ENCODE data around the gene HMGB1.
"Not testable (repeated sequence)": the region's sequence is repeated elsewhere in the genome, so short reads cannot be mapped to it uniquely, and the experiment has no call there.

The HMGB1 gene

GRCh38 chr13:30473675-30474074, 7.9 kb upstream of the HMGB1 start:
- in situ Hi-C loops (cut with MboI; ENCODE audit: low pct_unique_long_range_greater_than_20kb, low sequenced_read_pairs): no loop called here
- DNase-seq: no peak

GRCh38 chr13:30466841-30467252, 1.1 kb upstream of the HMGB1 start:
- DNase-seq: peak; percentile 82

GRCh38 chr13:30466358-30466714, 600 bp upstream of the HMGB1 start:
- no peak for DNase-seq
- in situ Hi-C loops (cut with MboI; ENCODE audit: low pct_unique_long_range_greater_than_20kb, low sequenced_read_pairs): no loop called here

More at GRCh38 chr13:30466841-30467252, 1.1 kb upstream of the HMGB1 start:
- in situ Hi-C loops (cut with MboI; ENCODE audit: low pct_unique_long_range_greater_than_20kb, low sequenced_read_pairs): no loop called here

GRCh38 chr13:30465343-30465592, 468 bp downstream of the HMGB1 start:
- in situ Hi-C loops (cut with MboI; ENCODE audit: low pct_unique_long_range_greater_than_20kb, low sequenced_read_pairs): no loop called here

GRCh38 chr13:30464496-30465342, 1.0 kb downstream of the HMGB1 start:
- DNase-seq: peak; percentile 80
- in situ Hi-C loops (cut with MboI; ENCODE audit: low pct_unique_long_range_greater_than_20kb, low sequenced_read_pairs): no loop called here

More at GRCh38 chr13:30465343-30465592, 468 bp downstream of the HMGB1 start:
- DNase-seq: no peak

GRCh38 chr13:30463787-30464495, 1.8 kb downstream of the HMGB1 start:
- in situ Hi-C loops (cut with MboI; ENCODE audit: low pct_unique_long_range_greater_than_20kb, low sequenced_read_pairs): no loop called here
- peak; percentile 66 for DNase-seq

- in situ Hi-C loops (cut with MboI; ENCODE audit: low pct_unique_long_range_greater_than_20kb, low sequenced_read_pairs); DNase-seq: not testable (repeated sequence)
Observed at GRCh38 chr13:30461279-30462066, 4.3 kb downstream of the HMGB1 start.

- DNase-seq: no peak
- in situ Hi-C loops (cut with MboI; ENCODE audit: low pct_unique_long_range_greater_than_20kb, low sequenced_read_pairs): no loop called here
Observed at GRCh38 chr13:30457306-30457891, 8.3 kb downstream of the HMGB1 start.

- no peak for DNase-seq
- in situ Hi-C loops (cut with MboI; ENCODE audit: low pct_unique_long_range_greater_than_20kb, low sequenced_read_pairs): no loop called here
Observed at GRCh38 chr13:30456290-30456689, 9.4 kb downstream of the HMGB1 start.

GRCh38 chr13:30454991-30455390, 10.7 kb downstream of the HMGB1 start:
- DNase-seq: no peak
- in situ Hi-C loops (cut with MboI; ENCODE audit: low pct_unique_long_range_greater_than_20kb, low sequenced_read_pairs): no loop called here

- peak; percentile 71 for DNase-seq
- in situ Hi-C loops (cut with MboI; ENCODE audit: low pct_unique_long_range_greater_than_20kb, low sequenced_read_pairs): no loop called here
Observed at GRCh38 chr13:30453727-30454126, 12.0 kb downstream of the HMGB1 start.

GRCh38 chr13:30451476-30451875, 14.3 kb downstream of the HMGB1 start:
- DNase-seq; in situ Hi-C loops (cut with MboI; ENCODE audit: low pct_unique_long_range_greater_than_20kb, low sequenced_read_pairs): not testable (repeated sequence)

GRCh38 chr13:30450066-30450465, 15.7 kb downstream of the HMGB1 start:
- in situ Hi-C loops (cut with MboI; ENCODE audit: low pct_unique_long_range_greater_than_20kb, low sequenced_read_pairs): no loop called here
- no peak for DNase-seq

- DNase-seq: no peak
- in situ Hi-C loops (cut with MboI; ENCODE audit: low pct_unique_long_range_greater_than_20kb, low sequenced_read_pairs): no loop called here
Observed at GRCh38 chr13:30448441-30448840, 17.3 kb downstream of the HMGB1 start.

GRCh38 chr13:30446126-30446500, 19.6 kb downstream of the HMGB1 start:
- in situ Hi-C loops (cut with MboI; ENCODE audit: low pct_unique_long_range_greater_than_20kb, low sequenced_read_pairs): no loop called here
- DNase-seq: no peak

GRCh38 chr13:30443957-30444404, 21.8 kb downstream of the HMGB1 start:
- no peak for DNase-seq
- in situ Hi-C loops (cut with MboI; ENCODE audit: low pct_unique_long_range_greater_than_20kb, low sequenced_read_pairs): no loop called here

- DNase-seq; in situ Hi-C loops (cut with MboI; ENCODE audit: low pct_unique_long_range_greater_than_20kb, low sequenced_read_pairs): not testable (repeated sequence)
Observed at GRCh38 chr13:30443491-30443890, 22.2 kb downstream of the HMGB1 start.

- in situ Hi-C loops (cut with MboI; ENCODE audit: low pct_unique_long_range_greater_than_20kb, low sequenced_read_pairs): no loop called here
- no peak for DNase-seq
Observed at GRCh38 chr13:30442926-30443325, 22.8 kb downstream of the HMGB1 start.

- no peak for DNase-seq
- in situ Hi-C loops (cut with MboI; ENCODE audit: low pct_unique_long_range_greater_than_20kb, low sequenced_read_pairs): no loop called here
Observed at GRCh38 chr13:30440910-30441703, 24.6 kb downstream of the HMGB1 start.
